GM23248 (cell line): ENCODE data around the gene SLC45A1. TPM values are rescaled to one million over a fixed set of nuclear protein-coding genes. Genes with fewer than 3 reads are reported as not detected.

Experiments used
- DNase-seq: peaks from one replicate; pipeline ENCODE4 v3.0.0-alpha.2; 2015
- H2AFZ ChIP-seq: fragments of 200-600 bp; sonication (generic); 2 replicates; pipeline ENCODE4 v1.6.1; 2016; ENCODE audit warnings: antibody characterized with exemption
- H3F3A ChIP-seq: fragments of 200-600 bp; sonication (generic); 2 replicates; pipeline ENCODE4 v1.6.1; 2016; ENCODE audit warnings: mild to moderate bottlenecking, antibody characterized with exemption, mixed run types; ENCODE audit not compliant: insufficient read depth
- H3K27ac ChIP-seq: fragments of 200-600 bp; sonication (generic); 2 replicates; pipeline ENCODE4 v1.5.1; 2016; ENCODE audit warnings: mild to moderate bottlenecking
- H3K27me3 ChIP-seq: fragments of 200-600 bp; sonication (generic); replicated peaks from 2 replicates; pipeline ENCODE4 v1.6.1; 2016; ENCODE audit warnings: mild to moderate bottlenecking; ENCODE audit not compliant: insufficient read depth
- H3K36me3 ChIP-seq: fragments of 200-600 bp; sonication (generic); 2 replicates; pipeline ENCODE4 v1.6.1; 2016; ENCODE audit warnings: low read depth, mild to moderate bottlenecking
- H3K4me1 ChIP-seq: fragments of 200-600 bp; sonication (generic); 2 replicates; pipeline ENCODE4 v1.6.1; 2016; ENCODE audit warnings: mild to moderate bottlenecking; ENCODE audit not compliant: insufficient read depth
- H3K4me2 ChIP-seq: fragments of 200-600 bp; sonication (generic); one replicate; pipeline ENCODE4 v1.6.1; 2016; ENCODE audit warnings: mild to moderate bottlenecking; ENCODE audit not compliant: unreplicated experiment
- H3K4me3 ChIP-seq: fragments of 200-600 bp; sonication (generic); 2 replicates; pipeline ENCODE4 v1.5.1; 2016; ENCODE audit warnings: mild to moderate bottlenecking
- H3K79me2 ChIP-seq: fragments of 200-600 bp; sonication (generic); 2 replicates; pipeline ENCODE4 v1.6.1; 2016; ENCODE audit warnings: mild to moderate bottlenecking; ENCODE audit not compliant: insufficient read depth
- H3K9ac ChIP-seq: fragments of 200-600 bp; sonication (generic); 2 replicates; pipeline ENCODE4 v1.6.1; 2016; ENCODE audit warnings: mild to moderate bottlenecking
- H3K9me2 ChIP-seq: fragments of 200-600 bp; sonication (generic); 2 replicates; pipeline ENCODE4 v1.6.1; 2016; ENCODE audit warnings: mixed run types, mild to moderate bottlenecking, moderate library complexity; ENCODE audit not compliant: insufficient read depth
- H3K9me3 ChIP-seq: fragments of 200-600 bp; sonication (generic); one replicate; pipeline ENCODE4 v1.6.1; 2017; ENCODE audit warnings: low read depth
- H4K20me1 ChIP-seq: fragments of 200-600 bp; sonication (generic); 2 replicates; pipeline ENCODE4 v1.6.0; 2016; ENCODE audit not compliant: insufficient read depth
- EZH2 ChIP-seq: fragments of 200-600 bp; sonication (generic); IDR thresholded peaks from 2 replicates; pipeline ENCODE4 v1.6.1; 2018; ENCODE audit warnings: antibody characterized with exemption, mild to moderate bottlenecking; ENCODE audit not compliant: insufficient read depth, poor library complexity, severe bottlenecking
- EZH2phosphoT487 ChIP-seq: fragments of 200-600 bp; sonication (generic); IDR thresholded peaks from 2 replicates; pipeline ENCODE4 v1.6.1; 2018; ENCODE audit warnings: antibody characterized with exemption, moderate library complexity, mild to moderate bottlenecking, low read depth; ENCODE audit not compliant: insufficient read depth
- WGBS, 2 experiments: methylation state at CpG; one replicate each; pipeline ENCODE4 v1.1.6; 2015 to 2017; ENCODE audit warnings: low lambda C conversion rate in 2 of 2, low coverage in 1 of 2; ENCODE audit errors: missing lambda C conversion rate in 2 of 2; 5-methylcytosine and 5-hydroxymethylcytosine counted together
- in situ Hi-C: fragments of 300-500 bp; cut with MboI; formaldehyde crosslinking; loops from 2 replicates; pipeline ENCODE4 v1.15.0; 2020
- polyA plus RNA-seq: library from polyadenylated mRNA; unstranded; fragments of >200 nt; fragmentation: Nextera tagmentation; extraction: Ambion mirVana; gene quantifications from 2 replicates; pipeline ENCODE4 v1.2.1, GENCODE V29; 2016
- total RNA-seq: library from RNA; depleted of rRNA; stranded (reverse); fragments of >200 nt; shearing (Covaris generic); gene quantifications from 2 replicates; pipeline ENCODE4 v1.2.3, GENCODE V29; 2014

The SLC45A1 gene
- total and polyA plus RNA-seq, 2 experiments from 2014 or later: 0.97 to 1.9 TPM

- H3K79me2 ChIP-seq: no peaks in the 10 kb centered on the region
- H4K20me1 ChIP-seq: no peaks in the 10 kb centered on the region
- H3K36me3 ChIP-seq: no peaks in the 10 kb centered on the region
- H2AFZ ChIP-seq: no peak overlapping the region
- H3K4me1 ChIP-seq: no peaks in the 10 kb centered on the region
- H3K27ac ChIP-seq: no peak overlapping the region
- 81 to 88% methylated on average over 14 of the region's 14 CpGs for WGBS, 2 experiments
- no peak overlapping the region for H3K9ac ChIP-seq
- TF ChIP-seq EZH2phosphoT487 (no peak), EZH2 (no peak)
- H3K9me3 ChIP-seq: no peaks in the 10 kb centered on the region
- H3K4me2 ChIP-seq: no peak overlapping the region
- no peaks in the 10 kb centered on the region for H3F3A ChIP-seq
- peak; percentile 20 for DNase-seq
- H3K9me2 ChIP-seq: no peaks in the 10 kb centered on the region
- in situ Hi-C loops: loop anchor here (10.0 kb wide), 1 partner anchor 331 kb away; no protein-coding TSS in a partner anchor
- H3K27me3 ChIP-seq: no peaks in the 10 kb centered on the region
- no peak overlapping the region for H3K4me3 ChIP-seq
These were observed 2.1 kb upstream of the SLC45A1 start for GRCh38 chr1:8315573-8316475.

DNA sequence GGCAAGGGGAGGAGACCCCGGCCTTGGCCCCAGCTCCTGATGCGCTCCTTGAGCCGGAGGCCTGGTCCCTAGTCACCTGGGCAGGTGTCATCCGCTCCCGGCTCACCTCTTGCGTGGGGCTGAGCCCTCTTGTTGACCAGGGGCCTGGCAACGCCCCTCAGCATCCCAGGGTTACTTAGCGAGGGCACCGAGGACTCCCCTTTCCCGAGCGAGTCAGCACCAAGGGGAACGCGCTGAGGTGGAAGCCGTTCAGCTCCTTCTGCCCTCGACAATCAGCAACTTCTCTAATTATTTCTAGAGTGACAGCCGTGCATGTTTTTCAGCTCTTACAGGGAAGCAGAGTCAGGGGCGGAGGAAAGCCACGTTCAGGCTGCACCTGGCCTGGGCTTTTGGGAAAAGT is 522 bp downstream of the SLC45A1 start:
- Histone ChIP-seq H3K9me2 (no peaks in the 10 kb centered on the region), H3K4me3 (peak overlapping the region; percentile 79), H3K79me2 (no peaks in the 10 kb centered on the region), H3K36me3 (no peaks in the 10 kb centered on the region), H3K9me3 (no peaks in the 10 kb centered on the region), H4K20me1 (no peaks in the 10 kb centered on the region), H3K4me2 (peak overlapping the region; percentile 73), H2AFZ (peak overlapping the region; percentile 92), H3K27ac (no peak overlapping the region), H3K4me1 (no peaks in the 10 kb centered on the region), H3K9ac (peak overlapping the region; percentile 67), H3K27me3 (no peaks in the 10 kb centered on the region), H3F3A (no peaks in the 10 kb centered on the region)
- DNase-seq: peak; percentile 20
- 23 to 24% methylated on average over 18 of the region's 18 CpGs for WGBS, 2 experiments
- TF ChIP-seq EZH2phosphoT487 (no peak), EZH2 (no peak)
- in situ Hi-C loops: loop anchor here (10.0 kb wide), 1 partner anchor 334 kb away; no protein-coding TSS in a partner anchor

GRCh38 chr1:8321612-8322011 is 3.7 kb downstream of the SLC45A1 start:
- Histone ChIP-seq H3K27ac (no peak overlapping the region), H2AFZ (no peak overlapping the region), H3K36me3 (no peaks in the 10 kb centered on the region), H3K79me2 (no peaks in the 10 kb centered on the region), H3K9ac (no peak overlapping the region), H3K4me1 (no peaks in the 10 kb centered on the region), H4K20me1 (no peaks in the 10 kb centered on the region), H3K9me2 (no peaks in the 10 kb centered on the region), H3K27me3 (no peaks in the 10 kb centered on the region), H3K9me3 (no peaks in the 10 kb centered on the region), H3K4me2 (no peak overlapping the region), H3K4me3 (no peak overlapping the region), H3F3A (no peaks in the 10 kb centered on the region)
- in situ Hi-C loops: no loop called here
- no peak for TF ChIP-seq EZH2
- no peak for TF ChIP-seq EZH2phosphoT487
- WGBS, 2 experiments: 77 to 85% methylated on average over 2 to 3 of the region's 3 CpGs
- DNase-seq: no peak

- TF ChIP-seq EZH2 (no peak), EZH2phosphoT487 (no peak)
- DNase-seq: no peak
- no peak overlapping the region for H2AFZ ChIP-seq
- H3K27me3 ChIP-seq: no peaks in the 10 kb centered on the region
- H3K9me2 ChIP-seq: no peaks in the 10 kb centered on the region
- H3K9ac ChIP-seq: no peak overlapping the region
- no peaks in the 10 kb centered on the region for H4K20me1 ChIP-seq
- no peaks in the 10 kb centered on the region for H3K4me1 ChIP-seq
- H3K4me2 ChIP-seq: no peak overlapping the region
- no peaks in the 10 kb centered on the region for H3K9me3 ChIP-seq
- in situ Hi-C loops: no loop called here
- no peak overlapping the region for H3K27ac ChIP-seq
- H3K79me2 ChIP-seq: no peaks in the 10 kb centered on the region
- no peak overlapping the region for H3K4me3 ChIP-seq
- 72% methylated on average over 11 of the region's 11 CpGs for WGBS, 2 experiments
- no peaks in the 10 kb centered on the region for H3F3A ChIP-seq
- no peaks in the 10 kb centered on the region for H3K36me3 ChIP-seq
These were observed 5.8 kb downstream of the SLC45A1 start for GRCh38 chr1:8323706-8324105.
